K562 (cell line): ENCODE data around the gene PHKA2. TPM values are rescaled to one million over a fixed set of nuclear protein-coding genes. Genes with fewer than 3 reads are reported as not detected.

Source experiments
- GMEB1 ChIP-seq: fragments of 250-450 bp; sonication (Bioruptor Pico); IDR thresholded peaks from 2 replicates; pipeline ENCODE4 v1.4.0; 2020; ENCODE audit warnings: mild to moderate bottlenecking
- MAFF ChIP-seq: IDR thresholded peaks from 2 replicates; pipeline ENCODE4 v1.6.1; 2012; ENCODE audit warnings: low read length, improper control_type of control experiment
- MEIS2 ChIP-seq: fragments of 450-650 bp; IDR thresholded peaks from 2 replicates; pipeline ENCODE4 v1.6.1; 2014; ENCODE audit warnings: mild to moderate bottlenecking; ENCODE audit not compliant: partially characterized antibody
- POLR2H ChIP-seq: IDR thresholded peaks from 2 replicates; pipeline ENCODE4 v1.6.1; 2016; ENCODE audit warnings: missing genetic modification characterization, low read depth, mild to moderate bottlenecking, control low read depth, missing compliant biosample characterization, moderate library complexity
- RERE ChIP-seq: sonication (generic); formaldehyde crosslinking; IDR thresholded peaks from 2 replicates; pipeline ENCODE4 v1.8.0; 2023; ENCODE audit warnings: missing genetic modification reagents, mild to moderate bottlenecking, borderline replicate concordance
- SMARCE1 ChIP-seq: fragments of 450-650 bp; IDR thresholded peaks from 2 replicates; pipeline ENCODE4 v1.7.1; 2016; ENCODE audit warnings: mild to moderate bottlenecking
- SRSF3 ChIP-seq: fragments of 200-400 bp; formaldehyde crosslinking; IDR thresholded peaks from 2 replicates; pipeline ENCODE4 v1.6.1; 2016; ENCODE audit warnings: mild to moderate bottlenecking, low read length, moderate library complexity; ENCODE audit not compliant: insufficient read depth
- ZBTB43 ChIP-seq: sonication (generic); formaldehyde crosslinking; IDR thresholded peaks from 2 replicates; pipeline ENCODE4 v1.8.0; 2023; ENCODE audit warnings: mild to moderate bottlenecking, missing genetic modification reagents
- ZNF583 ChIP-seq: fragments of 250-450 bp; sonication (Bioruptor Pico); IDR thresholded peaks from 2 replicates; pipeline ENCODE4 v1.4.0; 2020
- polyA plus RNA-seq, 8 experiments: library from polyadenylated mRNA; depleted of rRNA in 4 of 8; stranded (reverse) in 5 of 8; unstranded in 3 of 8; fragments of >200 nt; fragmentation: Nextera tagmentation in 2 of 8; fragmentation: Illumina TruSeq in 1 of 8; extraction: Ambion mirVana in 2 of 8; extraction: Trizol in 1 of 8; gene quantifications; 2 replicates each; pipeline versions ENCODE4 v1.2.1 to v1.2.3, GENCODE V29; 2011 to 2014; ENCODE audit warnings: inconsistent platforms in 1 of 8, missing spikeins in 1 of 8
- total RNA-seq, 7 experiments: library from RNA; depleted of rRNA in 6 of 7; stranded (reverse); fragments of >200 nt in 6 of 7; fragmentation: Illumina TruSeq in 2 of 7; extraction: Trizol in 2 of 7; gene quantifications; 2 replicates each; pipeline versions ENCODE4 v1.2.1 to v1.2.3, GENCODE V29; 2011 to 2021; ENCODE audit warnings: low replicate concordance in 1 of 7

Gene PHKA2
- total and polyA plus RNA-seq, 9 of the 15 experiments (the other 6 are each of a cell fraction or from before 2014, with no cell fraction given): 2.8 to 33.1 (median 20.3) TPM

- TF ChIP-seq MEIS2 (no peak), POLR2H (no peak), RERE (CRISPR knock-in tag) (no peak), SRSF3 (no peak), ZBTB43 (CRISPR knock-in tag) (no peak), ZNF583 (CRISPR knock-in tag) (no peak), MAFF (no peak), SMARCE1 (no peak), GMEB1 (CRISPR knock-in tag) (no peak)
Observed at GRCh38 chrX:19028560-19028959, 44.6 kb upstream of the PHKA2 start (continued).
